Ishikawa (cell line): ENCODE measurements around the gene HMGB3.

ENCODE experiments used
- CEBPB ChIP-seq: IDR thresholded peaks from 2 replicates; pipeline ENCODE4 v1.6.1; 2012
- CREB1 ChIP-seq: IDR thresholded peaks from 2 replicates; pipeline ENCODE4 v1.6.1; 2012; ENCODE audit warnings: low read depth
- EGR1 ChIP-seq: IDR thresholded peaks from 2 replicates; pipeline ENCODE4 v1.6.1; 2012
- EP300 ChIP-seq: IDR thresholded peaks from 2 replicates; pipeline ENCODE4 v1.6.1; 2012; ENCODE audit warnings: borderline replicate concordance
- FOXM1 ChIP-seq: IDR thresholded peaks from 2 replicates; pipeline ENCODE4 v1.6.1; 2012; ENCODE audit warnings: low read depth, borderline replicate concordance
- NFIC ChIP-seq: IDR thresholded peaks from 2 replicates; pipeline ENCODE4 v1.6.1; 2012
- RAD21 ChIP-seq: IDR thresholded peaks from 2 replicates; pipeline ENCODE4 v1.6.1; 2012; ENCODE audit warnings: low read depth
- REST ChIP-seq: IDR thresholded peaks from 2 replicates; pipeline ENCODE4 v1.6.1; 2012; ENCODE audit warnings: low read depth, mild to moderate bottlenecking
- TAF1 ChIP-seq: IDR thresholded peaks from 2 replicates; pipeline ENCODE4 v1.6.1; 2012; ENCODE audit warnings: low read depth, mild to moderate bottlenecking
- TCF12 ChIP-seq: IDR thresholded peaks from 2 replicates; pipeline ENCODE4 v1.6.1; 2012; ENCODE audit warnings: low read depth
- TEAD4 ChIP-seq: IDR thresholded peaks from 2 replicates; pipeline ENCODE4 v1.6.1; 2012
- YY1 ChIP-seq: IDR thresholded peaks from 2 replicates; pipeline ENCODE4 v1.6.1; 2012; ENCODE audit warnings: low read depth
- ZBTB7A ChIP-seq: IDR thresholded peaks from 2 replicates; pipeline ENCODE4 v1.6.1; 2012; ENCODE audit warnings: low read depth
- TF ChIP-seq, protein P1 (sequence below): IDR thresholded peaks from 2 replicates; pipeline ENCODE4 v1.6.1; 2012

- TF ChIP-seq ZBTB7A (no peak), EP300 (no peak), RAD21 (no peak), TEAD4 (no peak), TAF1 (no peak), TCF12 (no peak), CEBPB (no peak), NFIC (no peak), FOXM1 (no peak), REST (no peak), YY1 (no peak), EGR1 (no peak), CREB1 (no peak)
- TF ChIP-seq, protein P1, sequence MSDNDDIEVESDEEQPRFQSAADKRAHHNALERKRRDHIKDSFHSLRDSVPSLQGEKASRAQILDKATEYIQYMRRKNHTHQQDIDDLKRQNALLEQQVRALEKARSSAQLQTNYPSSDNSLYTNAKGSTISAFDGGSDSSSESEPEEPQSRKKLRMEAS: no peak
These were observed 23.4 kb downstream of the HMGB3 start for GRCh38 chrX:151006410-151007109.
